Central memory CD8-positive, alpha-beta T cell (primary cell): ENCODE results near the gene PPP3CA.

Experiments
- ATAC-seq: fragments of 150-1000 bp; cut with Tn5 transposase; replicated peaks from 2 replicates; pipeline ENCODE4 v1.10.0; 2022; ENCODE audit warnings: mild to moderate bottlenecking, moderate FRiP score, moderate number of reproducible peaks; ENCODE audit not compliant: poor library complexity, severe bottlenecking; ENCODE audit errors: extremely low read depth
- DNase-seq, 2 donors: peaks; one replicate each; pipeline ENCODE4 v3.0.0; 2021; ENCODE audit warnings: low spot score in 2 of 2
- H3K27ac Mint-ChIP-seq: one replicate; pipeline ENCODE4 v1.8.0; 2022; ENCODE audit warnings: low read depth, mild to moderate bottlenecking, moderate library complexity, mixed read lengths
- H3K27me3 Mint-ChIP-seq: one replicate; pipeline ENCODE4 v1.8.0; 2022; ENCODE audit warnings: mixed read lengths
- H3K36me3 Mint-ChIP-seq: one replicate; pipeline ENCODE4 v1.8.0; 2022; ENCODE audit warnings: mild to moderate bottlenecking, moderate library complexity, mixed read lengths; ENCODE audit not compliant: insufficient read depth
- H3K4me1 Mint-ChIP-seq: one replicate; pipeline ENCODE4 v1.8.0; 2022; ENCODE audit warnings: mixed read lengths
- H3K4me3 Mint-ChIP-seq: one replicate; pipeline ENCODE4 v1.8.0; 2022; ENCODE audit warnings: mild to moderate bottlenecking, moderate library complexity, mixed read lengths
- H3K9me3 Mint-ChIP-seq: one replicate; pipeline ENCODE4 v1.8.0; 2022; ENCODE audit warnings: mixed read lengths

The PPP3CA gene

GRCh38 chr4:101232074-101232776 lies 115.1 kb downstream of the PPP3CA start:
- Mint-ChIP-seq H3K9me3 (no peaks in the 10 kb centered on the region), H3K4me3 (no peak overlapping the region), H3K36me3 (no peaks in the 10 kb centered on the region), H3K27me3 (no peaks in the 10 kb centered on the region), H3K4me1 (peaks cover 41% of the 10 kb centered on the region), H3K27ac (peak overlapping the region; percentile 75)
- ATAC-seq (no peak), DNase-seq (no peak)

GRCh38 chr4:101230801-101231426 lies 116.4 kb downstream of the PPP3CA start:
- no peak for DNase-seq
- no peak for ATAC-seq

DNA sequence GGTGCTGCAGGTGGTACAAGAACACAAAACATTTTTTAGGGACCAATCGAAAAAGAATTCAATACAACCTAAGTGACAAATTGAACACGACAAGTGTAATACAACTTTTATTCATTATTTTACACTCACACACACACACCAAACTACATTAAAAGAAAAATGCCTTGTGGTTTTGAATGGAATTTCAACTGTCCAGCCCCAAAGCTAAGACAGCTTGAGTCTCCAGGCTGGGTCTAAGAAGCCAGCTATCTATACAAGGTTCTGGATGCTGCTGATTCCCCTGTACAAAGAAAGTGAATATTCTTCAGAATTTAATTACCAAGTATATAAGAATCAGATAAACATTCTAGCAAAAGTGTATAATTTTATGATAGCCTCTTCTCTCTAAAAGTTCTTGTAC lies 118.2 kb downstream of the PPP3CA start:
- Mint-ChIP-seq H3K4me3 (no peak overlapping the region), H3K27me3 (no peaks in the 10 kb centered on the region), H3K36me3 (no peaks in the 10 kb centered on the region), H3K9me3 (no peaks in the 10 kb centered on the region), H3K27ac (no peak overlapping the region), H3K4me1 (peaks cover 52% of the 10 kb centered on the region)
- ATAC-seq (no peak), DNase-seq (no peak)

More at GRCh38 chr4:101230801-101231426, 116.4 kb downstream of the PPP3CA start:
- Mint-ChIP-seq H3K27me3 (no peaks in the 10 kb centered on the region), H3K4me1 (peaks cover 40% of the 10 kb centered on the region), H3K36me3 (no peaks in the 10 kb centered on the region), H3K27ac (no peak overlapping the region), H3K4me3 (no peak overlapping the region), H3K9me3 (no peaks in the 10 kb centered on the region)

DNA sequence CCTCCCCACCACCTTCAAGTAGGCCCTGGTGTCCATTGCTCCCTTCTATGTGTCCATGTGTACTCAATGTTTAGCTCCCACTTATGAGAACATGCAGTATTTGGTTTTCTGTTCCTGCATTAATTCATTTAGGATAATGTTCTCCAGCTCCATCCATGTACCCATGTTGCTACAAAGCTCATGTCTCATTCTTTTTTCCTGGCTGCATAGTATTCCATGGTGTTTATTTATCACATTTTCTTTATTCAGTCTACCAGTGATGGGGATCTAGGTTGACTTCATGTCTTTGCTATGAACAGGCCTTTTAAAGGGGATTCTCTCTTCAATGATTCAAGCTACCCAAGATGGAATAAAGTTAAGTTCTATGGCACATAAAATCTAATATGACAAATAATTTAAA lies 119.6 kb downstream of the PPP3CA start:
- ATAC-seq (no peak), DNase-seq (no peak)
- H3K9me3 Mint-ChIP-seq = no peaks in the 10 kb centered on the region
- no peak overlapping the region for H3K27ac Mint-ChIP-seq
- no peak overlapping the region for H3K4me3 Mint-ChIP-seq
- no peaks in the 10 kb centered on the region for H3K27me3 Mint-ChIP-seq
- no peaks in the 10 kb centered on the region for H3K36me3 Mint-ChIP-seq
- peaks cover 61% of the 10 kb centered on the region for H3K4me1 Mint-ChIP-seq

DNA sequence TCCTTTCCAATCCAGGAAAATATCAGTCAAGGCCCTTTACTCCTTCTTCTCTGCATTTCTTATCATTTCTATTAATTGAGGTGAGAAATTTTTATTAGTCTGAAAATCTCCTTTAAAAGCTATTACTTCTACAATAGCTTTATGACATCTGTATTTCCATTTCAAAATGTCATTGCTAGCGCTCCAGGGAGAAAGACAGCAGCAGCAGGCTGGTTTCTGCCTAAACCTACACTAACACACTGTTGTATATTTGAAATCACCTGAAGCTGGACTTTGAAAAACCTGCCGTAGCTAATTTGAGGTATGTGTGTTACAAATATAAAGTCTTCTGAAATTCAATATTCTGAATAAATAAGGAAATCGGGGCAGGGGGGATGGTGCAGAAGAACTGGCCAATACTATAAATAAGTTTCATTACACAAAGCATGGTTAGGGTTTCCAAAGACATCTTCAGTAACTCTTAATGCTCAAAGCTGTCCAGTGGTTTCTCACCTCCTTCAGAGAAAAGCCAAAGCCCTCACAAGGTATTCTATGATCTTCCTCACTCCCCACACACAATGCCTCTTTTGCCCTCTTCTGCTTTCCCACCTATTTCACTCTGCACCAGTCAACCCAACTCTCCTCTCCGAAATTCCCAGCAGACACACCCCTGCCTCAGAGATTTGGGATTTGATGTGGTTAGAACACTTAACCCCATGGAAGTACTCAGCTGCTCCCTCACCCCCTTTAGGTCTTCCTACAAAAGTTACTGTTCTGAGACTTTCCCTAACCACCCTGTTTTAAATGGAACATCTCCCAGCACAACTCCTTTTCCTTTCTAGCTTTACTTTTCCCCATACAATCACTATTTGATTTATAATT lies 122.7 kb downstream of the PPP3CA start:
- DNase-seq = no peak
- no peak for ATAC-seq
- peaks cover 55% of the 10 kb centered on the region for H3K4me1 Mint-ChIP-seq
- H3K27ac Mint-ChIP-seq = no peak overlapping the region
- no peaks in the 10 kb centered on the region for H3K9me3 Mint-ChIP-seq
- peak overlapping the region; percentile 29 for H3K4me3 Mint-ChIP-seq
- no peaks in the 10 kb centered on the region for H3K36me3 Mint-ChIP-seq
- H3K27me3 Mint-ChIP-seq = no peaks in the 10 kb centered on the region

DNA sequence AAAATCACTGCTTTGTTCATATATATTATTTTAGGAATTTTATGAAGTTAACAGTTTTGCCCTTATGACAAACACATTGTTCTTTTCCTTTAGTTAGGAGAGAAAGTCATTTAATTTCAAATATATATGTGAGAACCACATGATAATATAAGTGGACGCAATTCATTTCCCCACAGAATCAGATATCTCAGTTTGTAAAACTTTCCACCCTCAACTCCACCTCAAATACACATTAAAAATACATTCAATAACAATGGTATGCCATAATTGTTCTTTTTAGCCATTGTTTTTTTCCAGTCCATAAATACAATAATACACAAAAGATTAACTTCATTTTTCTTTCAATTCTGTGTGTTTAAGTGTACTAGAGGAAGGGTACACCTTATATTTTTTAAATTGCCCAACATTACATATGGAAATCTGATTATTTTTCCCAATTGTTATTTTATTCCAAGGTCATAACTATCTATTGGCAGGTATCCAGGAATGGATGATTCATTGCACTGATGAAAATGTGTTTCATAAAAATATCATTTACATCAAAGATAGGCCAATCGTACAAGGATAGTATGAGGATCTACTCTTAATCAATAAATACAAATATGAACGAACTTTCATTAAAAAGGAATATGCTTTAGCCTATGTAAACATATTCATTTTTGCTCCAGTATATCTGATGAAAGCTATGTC lies 125.0 kb downstream of the PPP3CA start:
- no peaks in the 10 kb centered on the region for H3K27me3 Mint-ChIP-seq
- peaks cover 63% of the 10 kb centered on the region for H3K4me1 Mint-ChIP-seq
- ATAC-seq (no peak), DNase-seq (no peak)
- H3K36me3 Mint-ChIP-seq = no peaks in the 10 kb centered on the region
- no peak overlapping the region for H3K4me3 Mint-ChIP-seq
- no peak overlapping the region for H3K27ac Mint-ChIP-seq
- no peaks in the 10 kb centered on the region for H3K9me3 Mint-ChIP-seq

GRCh38 chr4:101221294-101221693 lies 126.0 kb downstream of the PPP3CA start:
- Mint-ChIP-seq H3K36me3 (no peaks in the 10 kb centered on the region), H3K27ac (no peak overlapping the region), H3K4me1 (peaks cover 67% of the 10 kb centered on the region), H3K4me3 (no peak overlapping the region), H3K9me3 (no peaks in the 10 kb centered on the region), H3K27me3 (no peaks in the 10 kb centered on the region)
- ATAC-seq (no peak), DNase-seq (no peak)

GRCh38 chr4:101218894-101219293 lies 128.4 kb downstream of the PPP3CA start:
- Mint-ChIP-seq H3K4me3 (no peak overlapping the region), H3K27ac (no peak overlapping the region), H3K9me3 (no peaks in the 10 kb centered on the region), H3K36me3 (no peaks in the 10 kb centered on the region), H3K27me3 (no peaks in the 10 kb centered on the region), H3K4me1 (peaks cover 45% of the 10 kb centered on the region)
- no peak for DNase-seq
- no peak for ATAC-seq

DNA sequence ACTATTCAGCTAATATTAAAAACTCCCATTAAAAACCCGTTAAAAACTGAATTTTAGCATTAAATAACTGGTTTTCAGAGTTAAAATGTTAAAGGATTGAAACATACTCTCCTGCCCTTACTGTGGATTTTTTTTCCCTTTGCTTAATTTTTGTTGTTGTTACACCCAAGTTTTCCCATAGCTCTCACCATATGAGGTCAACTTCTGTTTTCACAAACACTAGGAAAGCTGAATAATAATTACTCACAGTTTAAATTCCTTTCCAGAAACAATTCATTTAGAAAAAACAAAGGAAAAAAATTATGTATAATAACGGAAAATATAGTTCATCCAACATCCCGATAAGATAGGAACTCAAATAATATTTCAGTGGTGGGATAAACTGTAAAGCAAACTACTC lies 129.0 kb downstream of the PPP3CA start:
- ATAC-seq (no peak), DNase-seq (no peak)
- H3K4me3 Mint-ChIP-seq = no peak overlapping the region
- H3K4me1 Mint-ChIP-seq = peaks cover 43% of the 10 kb centered on the region
- H3K9me3 Mint-ChIP-seq = no peaks in the 10 kb centered on the region
- no peaks in the 10 kb centered on the region for H3K27me3 Mint-ChIP-seq
- H3K27ac Mint-ChIP-seq = no peak overlapping the region
- no peaks in the 10 kb centered on the region for H3K36me3 Mint-ChIP-seq

GRCh38 chr4:101217353-101218031 lies 129.8 kb downstream of the PPP3CA start:
- Mint-ChIP-seq H3K27ac (no peak overlapping the region), H3K36me3 (no peaks in the 10 kb centered on the region), H3K4me1 (peaks cover 35% of the 10 kb centered on the region), H3K9me3 (no peaks in the 10 kb centered on the region), H3K4me3 (no peak overlapping the region), H3K27me3 (no peaks in the 10 kb centered on the region)
- DNase-seq = no peak
- no peak for ATAC-seq

GRCh38 chr4:101211146-101211553 lies 136.2 kb downstream of the PPP3CA start:
- DNase-seq = no peak
- no peaks in the 10 kb centered on the region for H3K36me3 Mint-ChIP-seq
- H3K27me3 Mint-ChIP-seq = no peaks in the 10 kb centered on the region
- H3K4me1 Mint-ChIP-seq = peaks cover 45% of the 10 kb centered on the region
- no peak for ATAC-seq
- H3K9me3 Mint-ChIP-seq = no peaks in the 10 kb centered on the region
- no peak overlapping the region for H3K4me3 Mint-ChIP-seq
- no peak overlapping the region for H3K27ac Mint-ChIP-seq

DNA sequence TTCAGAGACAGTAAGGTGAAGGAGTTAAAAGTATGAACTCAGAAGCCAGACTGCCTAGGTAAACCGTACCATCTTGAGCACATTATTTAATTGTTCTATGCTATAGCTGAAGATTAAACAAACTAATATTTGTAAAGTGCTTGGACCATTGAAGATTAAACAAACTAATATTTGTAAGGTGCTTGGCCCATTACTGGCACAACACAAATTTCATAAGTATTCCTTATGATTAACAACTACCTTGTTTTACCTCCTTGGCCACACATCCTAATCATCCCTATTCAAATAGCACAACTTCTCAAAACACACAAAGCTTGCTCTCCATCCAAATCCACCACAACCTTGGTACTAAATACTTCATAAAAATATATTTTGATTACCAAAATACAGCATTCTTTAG lies 137.0 kb downstream of the PPP3CA start:
- H3K4me1 Mint-ChIP-seq = peaks cover 53% of the 10 kb centered on the region
- no peaks in the 10 kb centered on the region for H3K36me3 Mint-ChIP-seq
- H3K9me3 Mint-ChIP-seq = no peaks in the 10 kb centered on the region
- H3K27me3 Mint-ChIP-seq = no peaks in the 10 kb centered on the region
- no peak for ATAC-seq
- no peak for DNase-seq
- no peak overlapping the region for H3K4me3 Mint-ChIP-seq
- no peak overlapping the region for H3K27ac Mint-ChIP-seq
